NCI-H460 (cell line): ENCODE measurements around the gene ZYX. TPM values are rescaled to one million over a fixed set of nuclear protein-coding genes. Genes with fewer than 3 reads are reported as not detected.
"Not testable (repeated sequence)": the region's sequence is repeated elsewhere in the genome, so short reads cannot be mapped to it uniquely, and the experiment has no call there.

Experiments
- DNase-seq: peaks from one replicate; pipeline ENCODE4 v3.0.0-alpha.2; 2016; ENCODE audit warnings: low read depth; ENCODE audit errors: extremely low read depth
- total RNA-seq: library from RNA; depleted of rRNA; stranded (reverse); fragments of >200 nt; shearing (Covaris generic); gene quantifications from 2 replicates; pipeline ENCODE4 v1.2.3, GENCODE V29; 2014

The ZYX gene
- total RNA-seq, 1 experiment from 2014 or later: 45.7 TPM

- DNase-seq: no peak
These were observed 34.7 kb downstream of the ZYX start for GRCh38 chr7:143415742-143416397.

DNA sequence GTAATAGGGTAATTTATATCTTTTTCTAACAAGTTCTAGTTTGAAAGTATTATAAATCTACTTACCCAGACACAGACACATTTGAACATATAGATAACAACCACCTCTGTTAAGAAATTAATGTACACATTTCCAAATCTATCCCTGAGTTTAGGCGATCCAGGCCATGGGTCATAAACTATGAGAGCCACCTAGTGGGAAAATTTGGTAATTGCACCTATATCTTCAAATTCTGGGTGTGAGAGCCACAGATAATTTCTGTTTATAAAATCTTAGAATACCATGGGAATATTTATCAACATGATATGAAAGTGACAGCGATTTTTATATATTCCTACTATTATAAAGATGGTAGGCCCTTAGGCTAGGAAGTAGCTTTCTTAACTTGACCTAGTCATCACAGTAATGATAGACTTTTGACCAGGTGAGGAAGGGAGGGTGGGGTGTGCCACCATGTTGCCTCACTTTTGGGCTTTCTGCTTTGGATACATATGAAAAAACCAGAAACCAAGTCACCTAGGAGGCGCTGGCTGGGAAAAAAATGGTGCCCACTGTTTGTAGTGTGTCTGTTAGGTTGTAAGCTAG is 35.5 kb downstream of the ZYX start:
- peak; percentile 62 for DNase-seq

- no peak for DNase-seq
These were observed 36.7 kb downstream of the ZYX start for GRCh38 chr7:143417734-143418383.

- DNase-seq: no peak
These were observed 37.7 kb downstream of the ZYX start for GRCh38 chr7:143418681-143419458.

DNA sequence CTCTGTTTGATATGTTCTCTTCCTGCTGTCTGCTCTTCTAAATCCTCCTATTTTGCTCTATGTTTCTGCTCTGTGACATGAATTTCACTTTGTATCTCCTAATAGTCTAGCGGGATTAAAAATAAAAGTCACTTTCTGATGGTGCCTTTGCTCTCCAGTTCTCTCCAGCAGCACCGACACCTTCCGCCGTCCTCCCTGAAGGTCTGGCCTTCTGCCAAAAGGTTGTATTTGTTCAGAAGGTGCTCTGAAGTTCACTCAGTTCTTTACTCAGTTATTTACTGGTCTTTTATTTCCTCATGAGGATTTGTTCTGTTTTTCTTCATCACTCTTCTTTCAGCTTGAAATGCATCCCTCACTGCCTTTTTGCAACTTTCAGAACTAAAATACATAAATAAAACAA is 38.7 kb downstream of the ZYX start:
- no peak for DNase-seq

GRCh38 chr7:143420624-143421023 is 39.5 kb downstream of the ZYX start:
- DNase-seq: not testable (repeated sequence)

DNA sequence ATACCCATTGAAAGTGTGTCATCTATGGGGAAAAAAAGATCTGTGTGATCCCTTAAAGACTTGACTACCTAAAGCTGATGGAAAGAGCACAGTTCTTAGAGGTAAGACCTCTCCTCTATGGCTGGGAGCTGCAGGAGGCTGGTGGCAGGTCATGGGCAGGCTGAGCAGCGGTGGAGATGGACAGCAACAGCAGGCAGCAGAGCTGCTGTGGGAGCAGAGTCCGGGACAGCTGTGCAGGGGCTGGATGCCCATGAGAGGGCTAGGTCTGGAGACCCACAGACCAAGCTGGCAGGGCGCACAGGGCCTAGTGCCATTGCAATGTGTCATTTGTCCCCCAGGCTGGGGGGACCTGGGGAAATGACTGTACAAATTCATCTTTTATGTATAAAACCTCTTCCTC is 40.9 kb downstream of the ZYX start:
- DNase-seq: no peak

DNA sequence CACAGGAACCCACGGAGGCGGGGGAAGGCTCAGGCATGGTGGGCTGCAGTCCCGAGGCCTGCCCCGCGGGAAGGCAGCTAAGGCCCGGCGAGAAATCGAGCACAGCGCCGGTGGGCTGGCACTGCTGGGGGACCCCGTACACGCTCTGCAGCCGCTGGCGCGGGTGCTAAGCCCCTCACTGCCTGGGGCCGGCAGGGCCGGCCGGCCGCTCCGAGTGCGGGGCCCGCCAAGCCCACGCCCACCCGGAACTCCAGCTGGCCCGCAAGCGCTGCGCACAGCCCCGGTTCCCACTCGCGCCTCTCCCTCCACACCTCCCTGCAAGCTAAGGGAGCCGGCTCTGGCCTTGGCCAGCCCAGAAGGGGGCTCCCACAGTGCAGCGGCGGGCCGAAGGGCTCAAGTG is 43.3 kb downstream of the ZYX start:
- not testable (repeated sequence) for DNase-seq

GRCh38 chr7:143426479-143427142 is 45.5 kb downstream of the ZYX start:
- no peak for DNase-seq

DNA sequence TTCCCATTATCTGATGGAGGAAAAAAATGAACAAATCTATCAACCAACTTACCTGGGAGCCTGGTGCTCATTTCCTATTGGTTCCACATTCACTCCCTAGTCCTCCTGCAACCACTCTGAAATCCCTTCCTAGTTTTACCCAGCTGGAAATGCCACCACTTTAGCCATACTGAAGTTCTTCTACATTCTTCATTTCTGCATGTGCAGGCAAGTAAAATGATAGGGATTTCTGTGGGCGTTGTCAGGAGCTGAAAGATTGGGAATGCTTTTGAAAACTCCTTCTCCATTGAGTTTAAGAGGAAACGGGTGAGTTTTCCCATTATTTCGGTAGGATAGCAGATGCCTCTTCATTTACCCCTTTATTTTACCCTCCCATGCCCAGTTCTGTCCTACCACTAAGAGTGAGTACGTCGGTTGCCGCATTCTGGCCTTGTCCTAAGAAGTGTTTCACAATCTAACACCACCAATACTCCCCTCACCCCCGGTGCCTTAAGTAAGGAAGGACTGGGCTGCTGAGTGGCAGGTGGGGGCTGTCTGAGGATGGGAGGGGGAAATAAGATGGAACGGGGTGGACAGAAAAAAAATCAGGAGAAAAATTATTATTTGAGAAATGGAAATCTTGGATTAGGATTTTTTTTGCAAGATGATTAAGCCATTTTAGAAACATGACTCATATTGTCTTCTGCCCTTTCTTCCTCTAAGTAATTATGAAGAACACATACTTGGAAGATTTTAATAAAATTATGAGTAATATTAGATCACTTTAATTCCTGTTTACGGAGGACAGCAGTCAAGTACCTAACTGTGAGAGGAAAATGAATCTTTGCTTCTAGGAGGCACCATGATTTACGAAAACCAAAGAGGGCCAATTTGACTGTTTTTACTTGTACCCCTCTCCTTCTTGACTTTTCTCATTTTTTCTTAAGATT is 48.9 kb downstream of the ZYX start:
- no peak for DNase-seq

DNA sequence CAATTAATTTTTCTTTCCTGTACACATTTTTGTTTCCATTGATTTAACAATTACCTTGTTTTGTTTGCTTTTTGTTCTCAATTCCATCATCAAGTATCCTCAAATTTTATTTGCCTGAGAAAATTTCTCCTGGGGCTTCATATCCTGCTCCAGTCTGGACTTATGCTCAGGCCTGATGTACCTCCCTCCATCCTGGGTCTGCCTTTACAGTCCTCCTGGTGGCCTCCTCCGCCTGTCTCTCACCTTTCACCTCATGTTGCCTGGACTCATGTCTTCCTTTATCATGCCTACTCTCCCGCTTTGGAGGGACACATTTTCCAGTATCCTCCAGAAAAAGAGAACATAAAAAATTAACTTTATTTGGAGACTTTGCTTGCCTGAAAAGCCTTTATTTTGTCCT is 50.0 kb downstream of the ZYX start:
- DNase-seq: no peak

DNA sequence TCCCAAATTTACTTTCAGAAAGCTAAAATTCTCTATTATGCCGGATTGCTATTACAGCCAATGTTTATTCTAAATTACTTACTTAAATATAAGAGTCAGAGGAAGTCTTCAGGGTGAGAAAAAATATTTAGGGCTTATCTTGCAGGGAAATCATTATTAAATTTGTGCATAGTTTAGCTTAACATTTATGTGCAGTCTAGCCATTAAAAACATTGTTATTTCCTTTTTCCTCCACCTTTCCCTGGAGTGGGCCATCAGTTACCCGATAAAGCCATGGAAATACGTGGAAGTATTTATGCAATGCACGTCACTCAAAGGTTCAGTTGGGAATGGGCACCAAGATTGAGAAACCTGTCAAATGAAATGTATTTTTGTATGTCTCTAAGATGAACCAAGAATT is 52.6 kb downstream of the ZYX start:
- no peak for DNase-seq

DNA sequence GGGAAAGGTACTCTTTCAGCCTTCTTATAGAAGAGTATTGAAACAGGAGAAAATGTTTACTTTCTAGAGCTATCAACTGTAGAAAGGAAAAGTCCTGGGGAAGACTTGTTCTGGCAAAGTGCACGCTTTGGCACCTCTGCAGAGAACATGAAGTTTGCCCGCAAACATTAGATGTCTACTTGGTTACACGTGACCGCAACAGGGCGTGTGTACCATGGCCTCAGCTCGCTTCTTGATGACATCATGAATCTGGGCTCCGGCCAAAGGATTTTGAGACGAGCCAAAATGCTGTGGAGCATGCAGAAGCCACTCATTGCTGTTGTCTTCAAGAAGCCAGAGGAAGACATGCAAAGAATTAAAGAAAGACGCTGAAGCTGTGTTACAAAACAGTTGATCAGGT is 53.5 kb downstream of the ZYX start:
- DNase-seq: peak; percentile 17

DNA sequence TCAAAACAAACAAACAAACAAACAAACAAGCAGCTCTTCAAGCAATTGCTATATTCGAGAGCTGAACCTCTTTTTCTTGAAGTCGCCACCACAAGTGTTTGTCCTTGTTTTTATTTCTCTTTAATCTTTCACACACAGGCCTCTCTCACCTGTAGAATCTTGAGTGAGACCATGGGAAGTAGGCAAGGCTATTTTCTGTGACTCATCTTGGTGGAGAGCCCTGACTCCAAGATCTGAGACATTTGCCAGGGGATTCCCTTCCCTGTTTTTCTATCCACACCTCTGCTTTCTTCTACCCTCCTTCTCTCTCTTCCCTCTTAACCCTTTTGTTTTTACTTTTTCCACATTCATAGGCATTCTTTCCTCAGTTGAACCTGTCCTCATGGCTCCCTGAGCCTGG is 54.1 kb downstream of the ZYX start:
- no peak for DNase-seq

- no peak for DNase-seq
These were observed 55.3 kb downstream of the ZYX start for GRCh38 chr7:143436325-143436946.

- DNase-seq: no peak
These were observed 56.4 kb downstream of the ZYX start for GRCh38 chr7:143437578-143437977.

DNA sequence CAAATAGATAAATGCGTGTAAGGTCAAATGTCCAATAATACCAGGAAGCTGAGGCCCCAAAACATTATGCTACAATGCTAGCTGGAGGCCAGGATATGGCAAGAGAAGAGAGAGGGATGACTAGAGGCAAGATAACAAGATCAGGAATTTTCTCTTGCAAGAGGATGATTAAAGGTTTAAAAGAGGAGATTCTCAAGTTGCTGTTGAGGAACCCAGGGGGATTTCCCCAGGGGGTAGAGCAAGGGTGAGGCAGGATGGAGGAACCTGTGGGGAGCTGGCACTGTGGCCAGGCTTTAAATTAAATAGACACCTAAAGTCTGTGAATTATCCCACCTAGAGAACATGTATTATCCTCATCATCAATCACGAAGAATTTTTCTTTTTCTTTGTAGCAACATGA is 58.7 kb downstream of the ZYX start:
- DNase-seq: no peak
